ENCODE data around the gene ENSA. TPM values are rescaled to one million over a fixed set of nuclear protein-coding genes. Genes with fewer than 3 reads are reported as not detected.

ENSA gene
- total RNA-seq, 1 experiment from 2014 or later = 207 TPM

- intact Hi-C loops (cut with micrococcal nuclease; ENCODE audit: unreplicated experiment) = loop anchor here (5.0 kb wide), 1 partner anchor 36 kb away; no protein-coding TSS in a partner anchor
- Histone ChIP-seq H3K9me3 (ENCODE audit: control insufficient read depth, insufficient read depth, low read depth, low read length) (no peaks in the 10 kb centered on the region), H3K4me3 (ENCODE audit: low read depth in 2 of 2, low read length in 2 of 2) (peak overlapping the region; percentile 99 to 100; a peak in 3 of 4 replicates), H3K4me1 (ENCODE audit: control insufficient read depth, insufficient read depth, low read length) (peaks cover 35% of the 10 kb centered on the region), H3K36me3 (ENCODE audit: control insufficient read depth, insufficient read depth, low read length) (peaks cover 53% of the 10 kb centered on the region), H3K27me3 (ENCODE audit: control insufficient read depth, insufficient read depth, low read length) (no peaks in the 10 kb centered on the region), H3K27ac (ENCODE audit: low read length) (peak overlapping the region; percentile 95; the same call in 1 of the 2 replicates)
- ATAC-seq (no peak), DNase-seq (ENCODE audit: low read depth, low spot score) (no peak)
- ChIA-PET CTCF (no interaction called here), POLR2A (interaction anchor here (0.6 kb wide), 1 partner anchor 14 kb away, joined by 3 read pairs; no protein-coding TSS in a partner anchor)
- in situ Hi-C loops (cut with HindIII; ENCODE audit: low pct_unique_long_range_greater_than_20kb, low sequenced_read_pairs) = no loop called here
- BruUV-seq (replicated peaks) = no TSS peak
- TF ChIP-seq CTCF (IDR thresholded peaks at IDR 0.05) (no peak), TCF7L2 (IDR thresholded peaks at IDR 0.05; ENCODE audit: low read depth, low read length) (no peak), SIN3A (IDR thresholded peaks at IDR 0.05; ENCODE audit: borderline replicate concordance, insufficient read depth, low read depth, low read length) (no peak), POLR2AphosphoS5 (IDR thresholded peaks at IDR 0.05; ENCODE audit: low read depth, low read length) (no peak; the same call in 1 of the 2 replicates), REST (IDR thresholded peaks at IDR 0.05; ENCODE audit: insufficient read depth in 1 of 2, low read depth in 2 of 2, low read length in 1 of 2) (no peak)
Measured at GRCh38 chr1:150576367-150576711, 53.1 kb downstream of the ENSA start.

- Histone ChIP-seq H3K9me3 (ENCODE audit: control insufficient read depth, insufficient read depth, low read depth, low read length) (no peaks in the 10 kb centered on the region), H3K27me3 (ENCODE audit: control insufficient read depth, insufficient read depth, low read length) (no peaks in the 10 kb centered on the region), H3K4me3 (ENCODE audit: low read depth in 2 of 2, low read length in 2 of 2) (peak overlapping the region; percentile 99 to 100), H3K36me3 (ENCODE audit: control insufficient read depth, insufficient read depth, low read length) (peaks cover 53% of the 10 kb centered on the region), H3K27ac (ENCODE audit: low read length) (peak overlapping the region; percentile 64), H3K4me1 (ENCODE audit: control insufficient read depth, insufficient read depth, low read length) (peaks cover 38% of the 10 kb centered on the region)
- TF ChIP-seq REST (IDR thresholded peaks at IDR 0.05; ENCODE audit: insufficient read depth in 1 of 2, low read depth in 2 of 2, low read length in 1 of 2) = no peak
- TF ChIP-seq TCF7L2 (IDR thresholded peaks at IDR 0.05; ENCODE audit: low read depth, low read length) = no peak
- no peak for TF ChIP-seq CTCF (IDR thresholded peaks at IDR 0.05)
- TF ChIP-seq POLR2AphosphoS5 (IDR thresholded peaks at IDR 0.05; ENCODE audit: low read depth, low read length) = no peak
- no peak for TF ChIP-seq SIN3A (IDR thresholded peaks at IDR 0.05; ENCODE audit: borderline replicate concordance, insufficient read depth, low read depth, low read length)
- intact Hi-C loops (cut with micrococcal nuclease; ENCODE audit: unreplicated experiment) (loop anchor here (5.0 kb wide), 1 partner anchor 37 kb away; no protein-coding TSS in a partner anchor), in situ Hi-C loops (cut with HindIII; ENCODE audit: low pct_unique_long_range_greater_than_20kb, low sequenced_read_pairs) (no loop called here)
- ATAC-seq (no peak), DNase-seq (ENCODE audit: low read depth, low spot score) (no peak)
- BruUV-seq (replicated peaks) = no TSS peak
- ChIA-PET POLR2A (interaction anchor here (0.8 to 1.1 kb wide), 2 partner anchors 12 to 38 kb away, joined by 3 to 4 read pairs; no protein-coding TSS in a partner anchor), CTCF (no interaction called here)
Measured at GRCh38 chr1:150575518-150576366, 53.7 kb downstream of the ENSA start.

Data from Panc1 (cell line).